Activated CD8-positive, alpha-beta T cell treated with anti-CD3 and anti-CD28 coated beads, Interleukin-2, amount 10 ng/mL, durations not matched to agents 7 days and 5 days (primary cell): Measurements from ENCODE around the gene PADI2. TPM values are rescaled to one million over a fixed set of nuclear protein-coding genes. Genes with fewer than 3 reads are reported as not detected.

Experiments used
- ATAC-seq: fragments of 150-1000 bp; cut with Tn5 transposase; one replicate; pipeline ENCODE4 v1.10.0; 2021; ENCODE audit warnings: moderate library complexity
- CTCF ChIA-PET: fragments of 350-600 bp; sonication (Branson Sonifier 250); formaldehyde crosslinking; loops from one replicate; lab custom pipeline; 2021; ENCODE audit warnings: antibody characterized with exemption; lab: Charles Lee
- POLR2A ChIA-PET: fragments of 350-600 bp; sonication (Branson Sonifier 250); formaldehyde crosslinking; loops from one replicate; lab custom pipeline; 2021; ENCODE audit warnings: antibody characterized with exemption; lab: Charles Lee
- DNase-seq: peaks from one replicate; pipeline ENCODE4 v3.0.0-alpha.2; 2020
- H3K27ac Mint-ChIP-seq: one replicate; pipeline ENCODE4 v1.8.0; 2021; ENCODE audit warnings: mild to moderate bottlenecking, mixed read lengths
- H3K27me3 Mint-ChIP-seq: one replicate; pipeline ENCODE4 v1.8.0; 2021; ENCODE audit warnings: low read depth, mixed read lengths
- H3K36me3 Mint-ChIP-seq: one replicate; pipeline ENCODE4 v1.8.0; 2021; ENCODE audit warnings: low read depth, mixed read lengths
- H3K4me1 Mint-ChIP-seq: one replicate; pipeline ENCODE4 v1.8.0; 2021; ENCODE audit warnings: low read depth, mixed read lengths
- H3K4me3 Mint-ChIP-seq: one replicate; pipeline ENCODE4 v1.8.0; 2021; ENCODE audit warnings: mild to moderate bottlenecking, mixed read lengths
- H3K9me3 Mint-ChIP-seq: one replicate; pipeline ENCODE4 v1.8.0; 2022; ENCODE audit warnings: mixed read lengths; ENCODE audit not compliant: insufficient read depth
- total RNA-seq, 2 experiments: library from RNA; stranded (reverse); gene quantifications; one replicate each; pipeline ENCODE4 v1.2.3, GENCODE V29; 2021

The PADI2 gene
- total RNA-seq, 2 experiments from 2014 or later, result not detected

GRCh38 chr1:17120962-17121837 is 1.9 kb upstream of the PADI2 start:
- POLR2A ChIA-PET, result interaction anchor here (1.0 kb wide), 1 partner anchor 36 kb away, joined by 3 read pairs; no protein-coding TSS in a partner anchor
- no peak overlapping the region for H3K27ac Mint-ChIP-seq
- ATAC-seq (no peak), DNase-seq (no peak)
- H3K4me1 Mint-ChIP-seq, result peaks cover 10% of the 10 kb centered on the region
- CTCF ChIA-PET, result interaction anchor here (0.7 to 5.8 kb wide), 5 partner anchors 9 to 115 kb away, joined by 3 to 80 read pairs (median 3); no protein-coding TSS in a partner anchor
- no peaks in the 10 kb centered on the region for H3K36me3 Mint-ChIP-seq
- H3K4me3 Mint-ChIP-seq, result no peak overlapping the region
- peaks cover 37% of the 10 kb centered on the region for H3K27me3 Mint-ChIP-seq
- no peaks in the 10 kb centered on the region for H3K9me3 Mint-ChIP-seq

- CTCF ChIA-PET, result interaction anchor here (0.7 to 5.8 kb wide), 3 partner anchors 17 to 116 kb away, joined by 3 to 80 read pairs (median 3); no protein-coding TSS in a partner anchor
- peaks cover 9% of the 10 kb centered on the region for H3K4me1 Mint-ChIP-seq
These were observed 1.2 kb upstream of the PADI2 start for GRCh38 chr1:17120481-17120877.

GRCh38 chr1:17119773-17120480 is 676 bp upstream of the PADI2 start:
- POLR2A ChIA-PET, result no interaction called here
- H3K27me3 Mint-ChIP-seq, result peaks cover 44% of the 10 kb centered on the region

More at GRCh38 chr1:17120481-17120877, 1.2 kb upstream of the PADI2 start:
- H3K36me3 Mint-ChIP-seq, result no peaks in the 10 kb centered on the region
- H3K9me3 Mint-ChIP-seq, result no peaks in the 10 kb centered on the region
- peaks cover 44% of the 10 kb centered on the region for H3K27me3 Mint-ChIP-seq
- no peak overlapping the region for H3K4me3 Mint-ChIP-seq
- POLR2A ChIA-PET, result interaction anchor here (1.0 kb wide), 1 partner anchor 36 kb away, joined by 3 read pairs; no protein-coding TSS in a partner anchor
- ATAC-seq (no peak), DNase-seq (no peak)
- no peak overlapping the region for H3K27ac Mint-ChIP-seq

GRCh38 chr1:17118706-17119075 is 560 bp downstream of the PADI2 start:
- Mint-ChIP-seq H3K27ac (no peak overlapping the region), H3K4me3 (no peak overlapping the region), H3K27me3 (peaks cover 44% of the 10 kb centered on the region), H3K4me1 (peaks cover 9% of the 10 kb centered on the region), H3K36me3 (no peaks in the 10 kb centered on the region), H3K9me3 (no peaks in the 10 kb centered on the region)
- ATAC-seq (no peak), DNase-seq (no peak)
- ChIA-PET CTCF (no interaction called here), POLR2A (no interaction called here)

More at GRCh38 chr1:17119773-17120480, 676 bp upstream of the PADI2 start:
- ATAC-seq, result no peak
- CTCF ChIA-PET, result interaction anchor here (0.9 kb wide), 1 partner anchor 18 kb away, joined by 3 read pairs; no protein-coding TSS in a partner anchor
- Mint-ChIP-seq H3K9me3 (no peaks in the 10 kb centered on the region), H3K4me3 (no peak overlapping the region), H3K36me3 (no peaks in the 10 kb centered on the region), H3K27ac (no peak overlapping the region), H3K4me1 (peaks cover 9% of the 10 kb centered on the region)
- no peak for DNase-seq

- ATAC-seq (no peak), DNase-seq (no peak)
- Mint-ChIP-seq H3K36me3 (no peaks in the 10 kb centered on the region), H3K4me3 (no peak overlapping the region), H3K27ac (no peak overlapping the region), H3K27me3 (peaks cover 40% of the 10 kb centered on the region), H3K9me3 (no peaks in the 10 kb centered on the region), H3K4me1 (peaks cover 9% of the 10 kb centered on the region)
- ChIA-PET POLR2A (no interaction called here), CTCF (no interaction called here)
These were observed 983 bp downstream of the PADI2 start for GRCh38 chr1:17118268-17118667.

GRCh38 chr1:17117451-17118265 is 1.6 kb downstream of the PADI2 start:
- ChIA-PET POLR2A (no interaction called here), CTCF (no interaction called here)
- Mint-ChIP-seq H3K27me3 (peaks cover 39% of the 10 kb centered on the region), H3K27ac (no peak overlapping the region), H3K4me3 (no peak overlapping the region), H3K36me3 (no peaks in the 10 kb centered on the region), H3K9me3 (no peaks in the 10 kb centered on the region), H3K4me1 (peaks cover 9% of the 10 kb centered on the region)
- ATAC-seq (no peak), DNase-seq (no peak)

- Mint-ChIP-seq H3K27ac (no peak overlapping the region), H3K4me3 (no peak overlapping the region), H3K4me1 (peaks cover 9% of the 10 kb centered on the region), H3K27me3 (peaks cover 39% of the 10 kb centered on the region), H3K36me3 (no peaks in the 10 kb centered on the region), H3K9me3 (no peaks in the 10 kb centered on the region)
- CTCF ChIA-PET, result no interaction called here
- DNase-seq, result no peak
- POLR2A ChIA-PET, result no interaction called here
- ATAC-seq, result no peak
These were observed 2.6 kb downstream of the PADI2 start for GRCh38 chr1:17116643-17117042.

- CTCF ChIA-PET, result no interaction called here
- no peak overlapping the region for H3K4me3 Mint-ChIP-seq
- H3K27ac Mint-ChIP-seq, result no peak overlapping the region
These were observed 5.3 kb downstream of the PADI2 start for GRCh38 chr1:17113963-17114362.

GRCh38 chr1:17112496-17113236 is 6.6 kb downstream of the PADI2 start:
- no peak overlapping the region for H3K4me3 Mint-ChIP-seq
- CTCF ChIA-PET, result interaction anchor here (0.6 to 1.0 kb wide), 2 partner anchors 9 to 12 kb away, joined by 3 read pairs; no protein-coding TSS in a partner anchor

More at GRCh38 chr1:17113963-17114362, 5.3 kb downstream of the PADI2 start:
- Mint-ChIP-seq H3K9me3 (no peaks in the 10 kb centered on the region), H3K4me1 (peaks cover 8% of the 10 kb centered on the region), H3K36me3 (no peaks in the 10 kb centered on the region), H3K27me3 (peaks cover 27% of the 10 kb centered on the region)
- POLR2A ChIA-PET, result no interaction called here
- no peak for ATAC-seq
- no peak for DNase-seq

GRCh38 chr1:17112076-17112475 is 7.2 kb downstream of the PADI2 start:
- ChIA-PET POLR2A (no interaction called here), CTCF (interaction anchor here (0.6 to 1.0 kb wide), 2 partner anchors 9 to 13 kb away, joined by 3 read pairs; no protein-coding TSS in a partner anchor)
- no peak for ATAC-seq
- Mint-ChIP-seq H3K4me3 (no peak overlapping the region), H3K27ac (no peak overlapping the region), H3K36me3 (no peaks in the 10 kb centered on the region), H3K4me1 (no peaks in the 10 kb centered on the region), H3K27me3 (peaks cover 13% of the 10 kb centered on the region), H3K9me3 (no peaks in the 10 kb centered on the region)
- no peak for DNase-seq

More at GRCh38 chr1:17112496-17113236, 6.6 kb downstream of the PADI2 start:
- POLR2A ChIA-PET, result no interaction called here
- Mint-ChIP-seq H3K4me1 (no peaks in the 10 kb centered on the region), H3K27me3 (peaks cover 15% of the 10 kb centered on the region), H3K36me3 (no peaks in the 10 kb centered on the region), H3K27ac (no peak overlapping the region), H3K9me3 (no peaks in the 10 kb centered on the region)
- ATAC-seq (no peak), DNase-seq (no peak)

GRCh38 chr1:17110555-17110926 is 8.7 kb downstream of the PADI2 start:
- Mint-ChIP-seq H3K4me1 (no peaks in the 10 kb centered on the region), H3K9me3 (no peaks in the 10 kb centered on the region), H3K36me3 (no peaks in the 10 kb centered on the region), H3K4me3 (no peak overlapping the region), H3K27ac (no peak overlapping the region), H3K27me3 (peaks cover 3% of the 10 kb centered on the region)
- DNase-seq (no peak), ATAC-seq (no peak)
- POLR2A ChIA-PET, result no interaction called here
- CTCF ChIA-PET, result no interaction called here
